M059J (cell line): ENCODE measurements around the gene FER. TPM values are rescaled to one million over a fixed set of nuclear protein-coding genes. Genes with fewer than 3 reads are reported as not detected.
A peak's percentile ranks its signal among the peaks of the same experiment; 100 is the strongest.
"Not testable (repeated sequence)": the region's sequence is repeated elsewhere in the genome, so short reads cannot be mapped to it uniquely, and the experiment has no call there.

ENCODE experiments used
- DNase-seq: peaks from one replicate; pipeline ENCODE4 v3.0.0-alpha.2; 2012; ENCODE audit warnings: low read depth
- total RNA-seq: library from RNA; depleted of rRNA; stranded (reverse); fragments of >200 nt; shearing (Covaris generic); gene quantifications from 2 replicates; pipeline ENCODE4 v1.2.3, GENCODE V29; 2014

Gene FER
- total RNA-seq, 1 experiment from 2014 or later = 9.0 TPM

DNA sequence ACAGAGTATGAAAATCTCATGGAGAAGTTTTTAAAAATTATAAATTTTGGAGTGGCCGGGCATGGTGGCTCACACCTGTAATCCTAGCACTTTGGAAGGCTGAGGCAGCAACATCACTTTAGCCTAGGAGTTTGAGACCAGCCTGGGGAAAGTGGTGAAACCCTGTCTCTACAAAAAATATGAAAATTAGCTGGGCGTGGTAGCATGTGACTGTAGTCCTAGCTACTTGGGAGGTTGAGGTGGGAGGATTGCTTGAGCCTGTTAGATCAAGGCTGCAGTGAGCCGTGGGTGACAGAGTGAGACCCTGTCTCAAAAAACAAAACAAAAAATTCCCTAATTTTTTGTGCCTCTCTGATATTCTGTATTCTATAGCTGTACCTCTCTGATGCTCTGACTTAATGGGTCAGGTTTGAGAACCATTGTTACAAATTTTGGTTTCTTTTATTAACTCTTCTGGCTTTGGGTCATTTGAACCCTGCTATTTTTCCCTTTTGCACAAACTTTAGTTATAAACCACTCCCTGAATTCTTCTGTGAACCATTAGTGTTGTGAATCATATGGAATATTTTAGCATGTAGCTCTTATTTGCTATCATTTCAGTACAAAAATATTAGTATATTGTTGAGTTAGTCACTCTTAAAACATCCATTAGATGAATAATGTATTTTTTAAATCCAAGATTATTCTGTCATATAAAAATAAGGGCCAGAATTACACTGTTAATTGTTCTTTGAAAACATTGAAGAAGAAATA lies 51.0 kb downstream of the FER start:
- DNase-seq = no peak

DNA sequence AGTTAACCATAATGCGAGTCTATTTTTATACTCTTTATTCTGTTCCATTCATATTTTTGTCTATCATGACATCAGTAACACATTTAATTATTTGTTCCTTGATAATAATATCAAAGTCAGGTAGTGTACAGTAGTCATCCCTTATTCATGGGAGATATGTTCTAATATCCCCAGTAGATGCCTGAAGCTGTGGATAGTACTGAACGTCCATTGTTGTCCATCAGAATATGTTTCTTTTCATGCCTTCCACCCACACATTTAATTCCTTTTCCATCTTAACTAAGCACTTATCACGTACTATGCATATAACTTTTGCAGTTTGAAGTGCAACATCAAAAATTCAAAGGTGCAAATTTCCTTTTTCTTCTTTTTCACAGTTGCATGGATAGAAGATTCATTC lies 53.6 kb downstream of the FER start:
- no peak for DNase-seq

- DNase-seq = peak; percentile 91
These were observed 54.1 kb downstream of the FER start for GRCh38 chr5:108801776-108802175.

- no peak for DNase-seq
These were observed 63.0 kb downstream of the FER start for GRCh38 chr5:108810717-108811116.

- no peak for DNase-seq
These were observed 66.0 kb downstream of the FER start for GRCh38 chr5:108813673-108814072.

GRCh38 chr5:108814551-108814950 lies 66.9 kb downstream of the FER start:
- DNase-seq = no peak

GRCh38 chr5:108818613-108819272 lies 71.0 kb downstream of the FER start:
- peak; percentile 54 for DNase-seq

- no peak for DNase-seq
These were observed 73.3 kb downstream of the FER start for GRCh38 chr5:108820983-108821382.

DNA sequence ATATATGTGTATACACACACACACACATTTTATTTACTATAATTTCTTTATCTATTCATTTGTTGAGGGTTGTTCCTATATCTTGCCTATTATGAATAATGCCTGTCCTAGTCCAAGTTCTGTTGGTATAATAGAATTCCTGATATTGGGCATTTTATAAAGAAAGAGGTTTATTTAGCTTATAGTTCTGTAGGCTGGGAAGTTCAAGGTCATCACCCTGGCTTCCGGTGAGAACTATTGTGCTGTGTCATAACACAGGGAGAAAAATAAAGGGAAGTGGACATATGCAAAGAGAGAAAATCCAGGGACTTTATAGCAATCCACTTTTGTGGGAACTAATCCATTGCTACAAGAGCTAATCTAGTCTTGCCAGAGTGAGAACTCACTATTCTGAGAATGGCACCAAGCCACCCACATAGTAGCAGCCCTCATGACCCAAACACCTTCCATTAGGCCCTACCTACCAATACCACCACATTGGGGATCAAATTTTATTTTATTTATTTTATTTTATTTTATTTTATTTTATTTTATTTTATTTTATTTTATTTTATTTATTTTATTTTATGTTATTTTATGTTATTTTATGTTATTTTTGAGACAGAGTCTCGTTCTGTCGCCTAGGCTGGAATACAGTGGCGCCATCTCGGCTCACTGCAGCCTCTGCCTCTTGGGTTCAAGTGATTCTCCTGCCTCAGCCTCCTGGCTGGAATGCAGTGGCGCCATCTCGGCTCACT lies 74.7 kb downstream of the FER start:
- no peak for DNase-seq

- no peak for DNase-seq
These were observed 79.4 kb downstream of the FER start for GRCh38 chr5:108827131-108827530.

DNA sequence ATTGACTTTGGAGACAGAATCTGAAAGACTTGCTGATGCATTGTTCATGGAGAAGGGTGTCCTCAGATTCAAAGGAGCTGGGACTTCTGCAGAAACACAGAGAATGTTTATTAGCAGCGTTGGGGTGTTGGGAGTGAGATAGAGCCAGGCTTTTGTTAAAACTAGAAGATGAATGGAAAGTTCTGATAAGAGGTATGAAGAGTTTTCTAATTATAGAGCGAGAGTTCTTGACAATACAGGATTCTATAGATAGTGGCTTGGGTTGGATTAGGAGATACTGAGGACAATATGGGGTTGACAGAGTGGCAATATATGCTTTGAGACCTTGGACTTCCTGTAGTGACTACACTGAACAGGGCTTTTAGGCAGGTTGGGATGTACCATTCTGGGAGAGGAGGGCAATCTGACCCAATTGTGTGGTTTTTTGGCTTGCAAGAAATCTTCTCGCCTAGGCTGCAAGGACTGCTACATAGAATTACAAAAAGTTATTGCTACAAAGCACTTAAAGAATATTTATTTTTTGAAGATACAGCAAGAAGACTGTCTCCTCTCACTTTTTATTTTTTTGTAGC lies 83.1 kb downstream of the FER start:
- DNase-seq = no peak

DNA sequence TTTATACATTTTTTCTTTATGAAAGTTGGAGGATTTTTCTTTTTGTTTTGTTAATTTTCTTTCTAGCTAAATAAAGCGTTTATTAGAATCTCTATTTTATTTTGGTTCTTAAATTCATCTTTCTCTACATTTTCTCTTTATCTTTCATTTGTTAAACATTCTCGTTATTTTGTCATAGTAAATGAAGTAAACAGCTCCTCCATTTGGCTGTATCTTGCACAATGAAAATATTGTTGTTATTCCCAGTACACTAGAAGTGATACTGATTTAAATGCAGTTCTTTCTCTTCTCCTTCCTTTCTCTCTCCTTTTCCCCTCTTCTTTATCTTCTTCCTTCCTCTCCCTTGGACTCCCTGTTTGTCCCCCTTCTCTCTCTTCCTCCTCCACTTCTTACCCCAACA lies 88.8 kb downstream of the FER start:
- no peak for DNase-seq

- not testable (repeated sequence) for DNase-seq
These were observed 94.7 kb downstream of the FER start for GRCh38 chr5:108842260-108842941.

GRCh38 chr5:108851129-108851528 lies 103.4 kb downstream of the FER start:
- not testable (repeated sequence) for DNase-seq

- DNase-seq = no peak
These were observed 110.2 kb downstream of the FER start for GRCh38 chr5:108857905-108858304.

- DNase-seq = no peak
These were observed 111.3 kb downstream of the FER start for GRCh38 chr5:108858959-108859358.

DNA sequence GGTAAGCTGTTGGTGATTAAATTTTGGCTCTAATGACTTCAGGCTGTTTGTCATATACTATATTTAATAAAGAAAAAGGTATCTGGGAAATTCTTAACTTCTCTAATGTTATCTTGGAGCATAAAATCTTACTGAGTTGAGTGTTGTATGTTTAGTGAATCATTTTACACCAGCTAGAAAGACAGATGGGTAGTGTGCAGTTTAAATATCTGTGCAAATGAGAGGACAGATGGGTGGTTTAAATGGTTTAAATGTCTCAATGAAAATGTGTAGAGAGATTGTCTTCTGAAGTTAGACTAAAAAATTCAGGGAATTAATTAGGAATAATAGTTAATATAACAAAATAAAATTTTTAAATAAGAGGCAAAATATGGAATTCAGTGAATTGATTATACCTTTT lies 114.5 kb downstream of the FER start:
- no peak for DNase-seq

DNA sequence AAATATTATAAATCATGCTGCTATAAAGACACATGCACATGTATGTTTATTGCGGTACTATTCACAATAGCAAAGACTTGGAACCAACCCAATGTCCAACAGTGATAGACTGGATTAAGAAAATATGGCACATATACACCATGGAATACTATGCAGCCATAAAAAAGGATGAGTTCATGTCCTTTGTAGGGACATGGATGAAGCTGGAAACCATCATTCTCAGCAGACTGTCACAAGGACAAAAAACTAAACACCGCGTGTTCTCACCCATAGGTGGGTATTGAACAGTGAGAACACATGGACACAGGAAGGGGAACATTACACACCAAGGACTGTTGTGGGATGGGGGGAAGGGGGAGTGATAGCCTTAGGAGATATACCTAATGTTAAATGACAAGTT lies 118.4 kb downstream of the FER start:
- DNase-seq = not testable (repeated sequence)

- DNase-seq = no peak
These were observed 120.0 kb downstream of the FER start for GRCh38 chr5:108867656-108868055.

DNA sequence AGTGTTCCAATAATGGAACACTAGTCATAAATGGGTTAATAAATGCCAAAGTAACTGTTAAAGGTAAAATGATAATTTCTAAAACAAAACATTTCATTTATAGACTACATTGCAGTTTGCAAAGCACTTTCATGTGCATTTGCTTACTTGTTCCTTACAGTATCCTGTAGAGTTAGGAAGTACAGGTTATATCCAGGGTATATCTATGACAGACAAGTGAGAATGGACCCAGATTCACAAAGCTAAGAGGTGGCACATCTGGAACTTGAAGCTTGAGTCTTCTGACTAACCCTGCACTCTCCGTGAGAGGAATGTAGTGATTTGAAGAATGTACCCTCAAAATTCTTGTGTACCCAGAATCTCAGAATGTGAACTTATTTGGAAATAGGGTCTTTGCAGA lies 121.4 kb downstream of the FER start:
- no peak for DNase-seq

DNA sequence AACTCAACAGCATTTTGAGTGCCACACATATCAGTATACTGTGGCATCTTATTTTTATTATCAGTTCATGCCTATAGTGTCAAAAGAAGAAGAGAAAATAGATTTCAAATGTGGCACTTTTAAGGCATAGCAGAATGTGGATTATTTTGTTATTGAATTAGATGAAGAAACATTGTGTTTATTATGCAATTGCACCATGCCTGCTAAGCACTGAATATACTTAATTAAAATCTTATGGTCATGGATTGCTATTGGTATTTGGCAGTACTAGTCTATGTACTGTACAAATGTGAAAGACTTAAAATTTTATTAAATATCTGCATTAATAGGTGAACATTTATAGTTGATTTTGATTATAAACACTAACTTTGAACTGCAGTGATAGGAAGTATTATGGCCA lies 128.8 kb downstream of the FER start:
- DNase-seq = no peak

GRCh38 chr5:108878756-108879155 lies 131.1 kb downstream of the FER start:
- DNase-seq = no peak
